Adrenal gland (tissue), 5 donors: ENCODE measurements around the gene TRDN.

ENCODE experiments used
- POLR2A ChIP-seq, 2 donors: fragments of 450-650 bp; IDR thresholded peaks; one replicate each; pipeline ENCODE4 v1.6.1; 2017; ENCODE audit warnings: antibody characterized with exemption in 2 of 2, mild to moderate bottlenecking in 2 of 2, moderate library complexity in 1 of 2
- TF ChIP-seq, protein P1 (sequence below), 6 experiments: fragments of 450-650 bp in 4 of 6; fragments of 200-600 bp in 2 of 6; sonication (generic) in 1 of 6; IDR thresholded peaks; 1 replicate in 5 of 6; 2 replicates in 1 of 6; pipeline versions ENCODE4 v1.5.1 to v1.8.0; 2016 to 2021; ENCODE audit warnings: antibody characterized with exemption in 6 of 6, mild to moderate bottlenecking in 2 of 6, moderate library complexity in 1 of 6
- donor health status: DM: no; HTN: no; CAD: no.

DNA sequence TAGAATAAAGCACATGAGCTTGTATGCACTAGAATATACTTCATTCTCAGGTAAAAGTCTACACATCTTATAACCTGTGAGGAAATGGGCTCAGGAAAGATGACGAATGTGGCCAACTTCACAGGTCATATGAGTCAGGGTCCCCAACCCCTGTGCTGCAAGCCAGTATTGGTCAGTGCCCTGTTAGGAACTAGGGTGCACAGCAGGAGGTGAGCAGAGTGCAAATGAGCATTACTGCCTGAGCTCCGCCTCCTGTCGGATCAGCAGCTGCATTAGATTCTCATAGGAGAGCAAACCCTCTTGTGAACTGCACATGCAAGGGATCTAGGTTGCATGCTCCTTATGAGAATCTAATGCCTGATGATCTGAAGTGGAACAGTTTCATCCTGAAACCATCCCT is 182.3 kb downstream of the TRDN start:
- TF ChIP-seq, protein P1, sequence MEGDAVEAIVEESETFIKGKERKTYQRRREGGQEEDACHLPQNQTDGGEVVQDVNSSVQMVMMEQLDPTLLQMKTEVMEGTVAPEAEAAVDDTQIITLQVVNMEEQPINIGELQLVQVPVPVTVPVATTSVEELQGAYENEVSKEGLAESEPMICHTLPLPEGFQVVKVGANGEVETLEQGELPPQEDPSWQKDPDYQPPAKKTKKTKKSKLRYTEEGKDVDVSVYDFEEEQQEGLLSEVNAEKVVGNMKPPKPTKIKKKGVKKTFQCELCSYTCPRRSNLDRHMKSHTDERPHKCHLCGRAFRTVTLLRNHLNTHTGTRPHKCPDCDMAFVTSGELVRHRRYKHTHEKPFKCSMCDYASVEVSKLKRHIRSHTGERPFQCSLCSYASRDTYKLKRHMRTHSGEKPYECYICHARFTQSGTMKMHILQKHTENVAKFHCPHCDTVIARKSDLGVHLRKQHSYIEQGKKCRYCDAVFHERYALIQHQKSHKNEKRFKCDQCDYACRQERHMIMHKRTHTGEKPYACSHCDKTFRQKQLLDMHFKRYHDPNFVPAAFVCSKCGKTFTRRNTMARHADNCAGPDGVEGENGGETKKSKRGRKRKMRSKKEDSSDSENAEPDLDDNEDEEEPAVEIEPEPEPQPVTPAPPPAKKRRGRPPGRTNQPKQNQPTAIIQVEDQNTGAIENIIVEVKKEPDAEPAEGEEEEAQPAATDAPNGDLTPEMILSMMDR (IDR thresholded peaks at IDR 0.05): no peak
- TF ChIP-seq POLR2A (IDR thresholded peaks at IDR 0.05): no peak
